HG03342 (cell line): ENCODE data around the gene RBM23.
A peak's percentile ranks its signal among the peaks of the same experiment; 100 is the strongest.
"Not testable (repeated sequence)": the region's sequence is repeated elsewhere in the genome, so short reads cannot be mapped to it uniquely, and the experiment has no call there.

Source experiments
- ATAC-seq: cut with Tn5 transposase; IDR thresholded peaks from one replicate; pipeline ENCODE4 v1.9.1; 2021; ENCODE audit warnings: mild to moderate bottlenecking, moderate library complexity; ENCODE audit not compliant: unreplicated experiment

RBM23 gene

GRCh38 chr14:22919601-22919921 is 612 bp upstream of the RBM23 start:
- ATAC-seq, result no peak

GRCh38 chr14:22915886-22916521 is 2.9 kb downstream of the RBM23 start:
- ATAC-seq, result no peak

- not testable (repeated sequence) for ATAC-seq
These were observed 4.1 kb downstream of the RBM23 start for GRCh38 chr14:22914836-22915235.

DNA sequence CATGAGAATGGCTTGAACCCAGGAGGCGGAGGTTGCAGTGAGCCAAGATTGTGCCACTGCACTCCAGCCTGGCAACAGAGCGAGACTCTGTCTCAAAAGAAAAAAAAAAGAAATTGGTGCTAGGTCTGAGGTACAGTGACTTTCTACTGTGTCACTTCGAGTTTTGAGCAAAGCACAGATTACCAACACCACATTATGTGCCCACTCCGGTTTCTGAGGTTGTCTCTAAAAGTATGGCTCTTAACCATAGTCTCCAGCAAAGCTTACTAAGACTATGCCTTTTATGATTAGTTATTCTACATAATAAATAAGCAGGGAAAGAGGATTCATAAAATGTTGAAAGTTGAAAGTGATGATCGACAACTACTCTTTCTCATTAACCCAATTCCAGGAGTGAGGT is 8.0 kb downstream of the RBM23 start:
- no peak for ATAC-seq

DNA sequence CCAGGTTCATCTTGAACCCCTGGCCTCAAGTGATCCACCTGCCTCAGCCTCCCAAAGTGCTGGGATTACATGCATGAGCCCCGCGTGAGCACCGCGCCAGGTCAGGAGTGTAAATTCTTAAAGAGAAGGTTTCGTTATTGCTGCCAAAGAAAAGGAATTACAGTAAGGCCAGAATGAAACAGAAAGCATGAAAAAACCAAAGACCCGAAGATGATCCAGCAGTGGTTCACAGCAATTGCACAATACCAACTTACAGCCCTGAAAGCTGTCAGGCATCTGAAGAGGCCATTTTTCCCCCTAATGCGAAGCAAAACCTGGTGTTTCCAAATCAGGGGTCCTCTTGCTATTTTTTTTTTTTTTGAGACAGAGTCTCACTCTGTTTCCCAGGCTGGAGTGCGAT is 10.3 kb downstream of the RBM23 start:
- ATAC-seq, result no peak

GRCh38 chr14:22907429-22907828 is 11.5 kb downstream of the RBM23 start:
- ATAC-seq, result no peak

- ATAC-seq, result no peak
These were observed 12.9 kb downstream of the RBM23 start for GRCh38 chr14:22906073-22906472.

DNA sequence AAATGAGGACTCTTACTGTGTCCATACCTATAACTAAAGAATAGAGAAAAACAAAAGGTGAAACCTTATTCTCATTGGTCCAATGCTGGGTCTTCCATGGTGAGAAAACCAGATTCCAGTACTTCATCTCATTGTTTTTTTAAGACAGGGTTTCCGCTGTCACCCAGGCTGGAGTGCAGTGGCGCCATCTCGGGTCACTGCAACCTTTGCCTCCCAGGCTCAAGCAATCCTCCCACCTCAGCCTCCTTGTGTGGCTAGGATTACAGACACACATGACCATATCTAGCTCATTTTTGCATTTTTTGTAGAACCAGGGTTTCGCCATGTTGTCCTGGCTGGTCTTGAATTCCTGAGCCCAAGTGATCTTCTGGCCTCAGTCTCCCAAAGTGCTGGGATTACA is 13.3 kb downstream of the RBM23 start:
- ATAC-seq, result no peak

- no peak for ATAC-seq
These were observed 15.2 kb downstream of the RBM23 start for GRCh38 chr14:22903742-22904087.

GRCh38 chr14:22901799-22902198 is 17.1 kb downstream of the RBM23 start:
- no peak for ATAC-seq

- ATAC-seq, result peak; percentile 52
These were observed 18.7 kb downstream of the RBM23 start for GRCh38 chr14:22900081-22900799.

DNA sequence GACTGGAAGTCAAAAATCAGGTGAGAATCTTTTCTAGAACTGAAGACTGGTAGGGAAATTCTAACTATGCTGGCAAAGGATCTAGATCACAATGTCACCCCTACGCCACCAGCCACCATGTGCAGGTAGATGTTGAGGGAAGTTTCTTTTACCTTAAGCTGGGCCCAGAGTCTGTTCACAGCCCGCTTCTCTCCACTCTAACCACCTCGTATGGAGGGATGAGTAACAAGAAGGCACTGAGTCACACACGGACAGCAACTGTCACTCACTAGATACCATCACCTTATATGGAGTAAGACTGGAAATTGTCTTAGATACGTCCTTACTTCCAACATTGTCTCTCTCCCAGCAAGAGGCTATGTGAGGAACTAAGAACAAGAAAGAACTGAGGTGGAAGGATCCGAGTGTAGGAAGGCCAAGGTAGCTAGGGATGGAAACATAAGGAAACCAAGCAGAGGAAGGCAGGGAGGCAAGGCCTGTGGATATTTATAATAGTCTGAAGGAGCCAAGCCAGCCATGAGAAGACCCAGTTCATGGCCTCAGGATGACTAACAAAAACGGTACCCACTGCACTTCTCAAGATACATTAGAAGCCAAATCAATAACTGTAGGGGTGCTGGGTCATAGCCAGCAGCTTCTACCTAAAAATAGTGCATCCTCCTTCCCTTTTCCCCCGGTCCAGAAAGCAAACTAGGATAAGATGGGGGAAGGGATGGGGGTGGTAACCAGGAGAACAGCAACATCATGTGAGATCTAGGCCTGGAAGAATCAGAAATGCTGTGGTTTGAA is 20.5 kb downstream of the RBM23 start:
- ATAC-seq, result no peak

GRCh38 chr14:22897357-22897756 is 21.6 kb downstream of the RBM23 start:
- ATAC-seq, result no peak

GRCh38 chr14:22896760-22897159 is 22.2 kb downstream of the RBM23 start:
- ATAC-seq, result no peak

DNA sequence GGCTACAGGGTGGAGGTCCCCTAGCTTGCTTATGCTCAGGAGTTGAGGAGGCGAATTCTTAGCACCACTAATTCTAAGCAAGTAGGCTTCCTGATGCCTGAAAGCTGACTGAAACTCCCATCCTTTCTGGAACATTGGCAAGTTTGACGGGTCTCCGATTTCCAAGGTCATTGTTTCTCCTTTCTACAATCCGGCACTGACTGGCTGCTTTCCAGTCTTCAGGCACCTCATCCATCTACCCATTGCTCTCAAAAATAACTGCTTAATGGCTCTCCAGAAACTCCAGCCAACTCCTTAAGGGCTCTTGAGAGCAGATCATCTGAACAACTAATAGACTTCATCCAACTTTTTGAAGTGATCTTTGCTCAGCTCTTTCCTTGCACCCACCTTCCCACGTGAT is 22.6 kb downstream of the RBM23 start:
- ATAC-seq, result no peak

GRCh38 chr14:22895402-22895801 is 23.5 kb downstream of the RBM23 start:
- no peak for ATAC-seq

DNA sequence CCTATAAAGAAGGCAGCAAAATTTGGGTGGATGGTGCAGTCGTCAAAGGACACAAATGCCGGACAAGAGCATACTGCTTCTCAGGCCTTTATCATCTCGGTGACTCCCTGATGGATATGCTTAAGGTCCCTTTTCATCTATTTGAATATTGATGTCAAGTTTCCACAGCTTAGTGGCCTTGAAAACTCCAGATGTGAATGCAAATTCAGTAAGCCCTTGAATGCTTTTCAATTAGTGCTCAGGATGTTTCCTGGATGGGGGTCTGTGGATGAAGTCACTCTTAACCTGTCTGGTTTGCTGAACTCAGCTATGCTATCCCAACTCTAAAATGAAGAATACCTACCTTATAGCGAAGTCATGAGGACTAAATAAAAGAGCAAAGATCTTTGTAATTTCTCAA is 25.2 kb downstream of the RBM23 start:
- ATAC-seq, result no peak

GRCh38 chr14:22892488-22892887 is 26.5 kb downstream of the RBM23 start:
- ATAC-seq, result no peak

- no peak for ATAC-seq
These were observed 28.5 kb downstream of the RBM23 start for GRCh38 chr14:22890416-22890815.

- ATAC-seq, result no peak
These were observed 30.3 kb downstream of the RBM23 start for GRCh38 chr14:22888662-22889061.

DNA sequence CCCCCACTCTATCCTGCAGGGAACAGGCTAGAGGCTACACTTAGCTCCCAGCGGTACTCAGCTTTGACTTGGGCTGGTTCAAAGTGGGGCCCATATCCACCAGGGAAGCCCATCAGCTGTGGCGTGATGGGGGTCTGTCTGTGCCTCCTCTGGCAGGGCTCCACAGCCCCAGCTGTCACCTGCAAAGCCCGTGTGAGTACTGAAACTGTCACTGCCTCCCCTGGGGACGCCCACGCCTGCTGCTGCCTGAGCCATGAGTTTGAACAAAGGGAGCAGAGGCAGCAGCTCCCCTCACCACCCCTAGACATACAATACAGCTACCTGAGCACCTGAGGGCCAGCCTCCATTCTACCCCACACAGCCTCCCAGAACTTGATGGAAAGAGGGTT is 31.0 kb downstream of the RBM23 start:
- peak; percentile 45 for ATAC-seq

GRCh38 chr14:22887260-22887989 is 31.5 kb downstream of the RBM23 start:
- ATAC-seq, result peak; percentile 35
